ENCODE data around the gene C16orf54.
"Not testable (repeated sequence)": the region's sequence is repeated elsewhere in the genome, so short reads cannot be mapped to it uniquely, and the experiment has no call there.

The C16orf54 gene

DNA sequence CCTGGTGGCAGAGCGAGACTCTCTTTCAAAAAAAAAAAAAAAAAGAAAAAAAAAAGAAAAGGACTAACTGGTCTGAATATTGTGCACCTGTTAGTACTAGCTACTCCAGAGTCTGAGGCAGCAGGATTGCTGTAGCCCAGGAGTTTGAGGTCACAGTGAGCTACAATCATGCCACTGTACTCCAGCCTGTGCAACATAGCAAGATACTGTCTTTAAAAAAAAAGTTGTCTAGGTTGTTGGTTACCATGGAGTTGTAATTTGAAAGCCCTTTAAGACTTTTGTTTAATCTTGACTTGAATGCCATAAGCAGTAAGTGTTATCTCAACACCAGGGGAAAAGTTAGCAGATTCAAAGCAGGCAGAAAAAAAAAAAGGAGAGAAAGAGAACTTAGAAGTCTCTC, 10.9 kb upstream of the C16orf54 start:
- TF ChIP-seq, protein P1, sequence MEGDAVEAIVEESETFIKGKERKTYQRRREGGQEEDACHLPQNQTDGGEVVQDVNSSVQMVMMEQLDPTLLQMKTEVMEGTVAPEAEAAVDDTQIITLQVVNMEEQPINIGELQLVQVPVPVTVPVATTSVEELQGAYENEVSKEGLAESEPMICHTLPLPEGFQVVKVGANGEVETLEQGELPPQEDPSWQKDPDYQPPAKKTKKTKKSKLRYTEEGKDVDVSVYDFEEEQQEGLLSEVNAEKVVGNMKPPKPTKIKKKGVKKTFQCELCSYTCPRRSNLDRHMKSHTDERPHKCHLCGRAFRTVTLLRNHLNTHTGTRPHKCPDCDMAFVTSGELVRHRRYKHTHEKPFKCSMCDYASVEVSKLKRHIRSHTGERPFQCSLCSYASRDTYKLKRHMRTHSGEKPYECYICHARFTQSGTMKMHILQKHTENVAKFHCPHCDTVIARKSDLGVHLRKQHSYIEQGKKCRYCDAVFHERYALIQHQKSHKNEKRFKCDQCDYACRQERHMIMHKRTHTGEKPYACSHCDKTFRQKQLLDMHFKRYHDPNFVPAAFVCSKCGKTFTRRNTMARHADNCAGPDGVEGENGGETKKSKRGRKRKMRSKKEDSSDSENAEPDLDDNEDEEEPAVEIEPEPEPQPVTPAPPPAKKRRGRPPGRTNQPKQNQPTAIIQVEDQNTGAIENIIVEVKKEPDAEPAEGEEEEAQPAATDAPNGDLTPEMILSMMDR (IDR thresholded peaks at IDR 0.05; ENCODE audit: low read depth, low read length, missing control alignments) = no peak
- no peak for DNase-seq (ENCODE audit: low read depth)
- no peak overlapping the region for H3K4me3 ChIP-seq (ENCODE audit: low read depth, low read length)
- in situ Hi-C loops (cut with HindIII; ENCODE audit: low sequenced_read_pairs) = no loop called here

DNA sequence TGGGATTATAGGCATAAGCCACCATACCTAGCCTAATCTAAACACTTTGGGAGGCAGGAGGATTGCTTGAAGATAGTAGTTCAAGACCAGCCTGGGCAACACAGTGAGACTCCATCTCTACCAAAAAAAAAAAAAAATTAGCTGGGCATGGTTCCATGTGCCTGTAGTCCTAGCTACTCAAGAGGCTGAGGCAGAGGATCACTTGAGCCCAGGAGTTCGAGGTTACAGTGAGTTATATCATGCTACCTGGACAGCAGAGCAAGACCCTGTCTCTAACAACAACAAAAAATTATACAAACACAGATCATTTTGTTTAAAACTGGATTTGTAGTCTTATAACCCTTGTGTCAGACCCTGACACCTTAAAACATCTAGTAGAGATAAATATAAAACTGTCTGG, 7.7 kb upstream of the C16orf54 start:
- in situ Hi-C loops (cut with HindIII; ENCODE audit: low sequenced_read_pairs) = no loop called here
- no peak for DNase-seq (ENCODE audit: low read depth)
- H3K4me3 ChIP-seq (ENCODE audit: low read depth, low read length) = no peak overlapping the region
- TF ChIP-seq, protein P1 (IDR thresholded peaks at IDR 0.05; ENCODE audit: low read depth, low read length, missing control alignments) = no peak

DNA sequence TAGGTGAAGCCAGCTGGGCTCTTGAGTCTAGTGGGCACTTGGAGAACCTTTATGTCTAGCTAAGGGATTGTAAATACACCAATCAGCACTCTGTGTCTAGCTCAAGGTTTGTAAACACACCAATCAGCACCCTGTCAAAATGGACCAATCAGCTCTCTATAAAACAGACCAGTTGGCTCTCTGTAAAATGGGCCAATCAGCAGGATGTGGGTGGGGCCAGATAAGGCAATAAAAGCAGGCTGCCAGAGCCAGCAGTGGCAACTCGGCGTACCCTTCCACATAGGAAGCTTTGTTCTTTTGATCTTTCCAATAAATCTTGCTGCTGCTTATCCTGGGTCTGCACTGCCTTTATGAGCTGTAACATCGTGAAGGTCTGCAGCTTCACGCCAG, 3.0 kb upstream of the C16orf54 start:
- DNase-seq (ENCODE audit: low read depth); in situ Hi-C loops (cut with HindIII; ENCODE audit: low sequenced_read_pairs); H3K4me3 ChIP-seq (ENCODE audit: low read depth, low read length): not testable (repeated sequence)

DNA sequence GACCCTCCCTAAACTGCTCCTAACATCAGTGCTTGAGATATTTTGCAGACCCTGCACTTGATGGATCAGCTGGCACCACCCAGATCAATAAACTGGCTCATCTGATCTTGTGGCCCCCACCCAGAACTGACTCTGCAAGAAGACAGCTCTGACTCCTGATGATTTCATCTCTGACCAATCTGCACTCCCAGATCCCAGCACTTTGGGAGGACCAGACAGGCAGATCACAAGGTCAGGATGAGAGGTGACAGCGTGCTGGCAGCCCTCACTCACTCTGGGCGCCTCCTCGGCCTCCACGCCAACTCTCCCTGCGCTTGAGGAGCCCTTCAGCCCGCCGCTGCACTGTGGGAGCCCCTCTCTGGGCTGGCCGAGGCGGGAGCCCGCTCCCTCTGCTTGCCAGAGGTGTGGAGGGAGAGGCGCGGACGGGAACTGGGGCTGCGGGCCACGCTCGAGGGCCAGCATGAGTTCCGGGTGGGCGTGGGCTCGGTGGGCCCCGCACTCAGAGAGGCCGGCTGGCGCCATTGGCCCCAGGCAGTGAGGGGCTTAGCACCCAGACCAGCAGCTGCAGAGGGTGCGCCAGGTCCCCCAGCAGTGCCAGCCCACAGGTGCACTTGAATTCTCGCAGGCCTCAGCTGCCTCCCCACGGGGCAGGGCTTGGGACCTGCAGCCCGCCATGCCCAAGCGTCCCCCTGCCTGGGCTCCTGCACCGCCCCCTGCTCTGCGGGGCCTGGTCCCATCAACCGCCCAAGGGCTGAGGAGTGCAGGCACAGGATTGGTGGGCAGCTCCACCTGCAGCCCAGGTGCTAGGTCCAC, 2.4 kb upstream of the C16orf54 start:
- no peak for DNase-seq (ENCODE audit: low read depth)
- in situ Hi-C loops (cut with HindIII; ENCODE audit: low sequenced_read_pairs) = no loop called here
- no peak overlapping the region for H3K4me3 ChIP-seq (ENCODE audit: low read depth, low read length)
- TF ChIP-seq, protein P1 (IDR thresholded peaks at IDR 0.05; ENCODE audit: low read depth, low read length, missing control alignments) = no peak

DNA sequence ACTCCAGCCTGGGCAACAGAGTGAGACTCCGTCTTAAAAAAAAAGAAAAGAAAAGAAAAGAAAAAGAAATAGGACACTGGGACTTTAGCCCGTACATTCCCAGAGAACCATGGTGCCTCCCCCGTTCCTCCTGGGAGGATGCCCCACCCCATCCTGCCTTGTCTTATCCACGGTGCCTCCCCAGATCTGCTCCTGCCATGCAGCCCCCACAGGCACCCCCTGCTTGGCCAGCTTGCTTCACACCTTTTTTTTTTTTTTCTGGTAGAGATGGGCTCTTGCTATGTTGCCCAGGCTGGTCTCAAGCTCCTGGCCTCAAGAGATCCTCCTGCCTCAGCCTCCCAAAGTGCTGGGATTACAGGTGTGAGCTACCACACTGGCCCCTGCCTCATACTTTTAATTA, 728 bp upstream of the C16orf54 start:
- H3K4me3 ChIP-seq (ENCODE audit: low read depth, low read length); DNase-seq (ENCODE audit: low read depth): not testable (repeated sequence)

DNA sequence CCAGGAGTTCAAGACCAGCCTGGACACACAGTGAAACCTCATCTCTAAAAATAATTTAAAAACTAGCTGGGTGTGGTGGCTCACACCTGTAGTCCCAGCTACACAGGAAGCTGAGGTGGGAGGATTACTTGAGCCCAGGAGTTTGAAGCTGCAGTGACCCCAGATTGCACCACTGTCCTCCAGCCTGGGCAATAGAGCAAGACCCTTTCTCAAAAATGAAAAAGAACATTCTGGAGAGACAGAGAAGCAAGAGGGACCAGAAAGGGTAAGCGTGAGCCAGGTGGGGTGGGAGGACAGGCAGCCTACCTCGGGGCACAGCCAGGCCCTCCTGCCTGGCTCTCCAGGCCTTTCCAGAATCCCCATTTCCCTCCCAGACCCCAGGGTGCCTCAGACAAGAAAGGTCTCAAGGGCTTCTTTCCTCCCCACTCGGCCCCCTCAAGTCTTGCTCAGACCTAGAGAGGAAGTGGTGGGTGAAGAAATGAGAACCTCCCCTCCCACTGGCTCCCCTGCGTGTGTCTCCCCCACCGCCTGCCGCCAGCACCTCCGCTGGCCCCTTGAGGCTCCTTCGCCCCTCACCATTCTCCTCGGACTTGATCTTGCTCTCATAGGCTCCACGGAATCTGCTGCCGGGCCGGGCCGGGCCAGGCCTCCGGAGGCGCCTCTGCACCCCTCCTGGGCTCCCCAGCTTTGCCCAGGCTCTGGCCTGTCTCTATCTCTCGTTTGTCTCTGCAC, 503 bp downstream of the C16orf54 start:
- in situ Hi-C loops (cut with HindIII; ENCODE audit: low sequenced_read_pairs) = no loop called here
- TF ChIP-seq, protein P1 (IDR thresholded peaks at IDR 0.05; ENCODE audit: low read depth, low read length, missing control alignments) = no peak
- H3K4me3 ChIP-seq (ENCODE audit: low read depth, low read length) = no peak overlapping the region
- no peak for DNase-seq (ENCODE audit: low read depth)

More for the DNA sequence above, 728 bp upstream of the C16orf54 start:
- in situ Hi-C loops (cut with HindIII; ENCODE audit: low sequenced_read_pairs) = not testable (repeated sequence)

DNA sequence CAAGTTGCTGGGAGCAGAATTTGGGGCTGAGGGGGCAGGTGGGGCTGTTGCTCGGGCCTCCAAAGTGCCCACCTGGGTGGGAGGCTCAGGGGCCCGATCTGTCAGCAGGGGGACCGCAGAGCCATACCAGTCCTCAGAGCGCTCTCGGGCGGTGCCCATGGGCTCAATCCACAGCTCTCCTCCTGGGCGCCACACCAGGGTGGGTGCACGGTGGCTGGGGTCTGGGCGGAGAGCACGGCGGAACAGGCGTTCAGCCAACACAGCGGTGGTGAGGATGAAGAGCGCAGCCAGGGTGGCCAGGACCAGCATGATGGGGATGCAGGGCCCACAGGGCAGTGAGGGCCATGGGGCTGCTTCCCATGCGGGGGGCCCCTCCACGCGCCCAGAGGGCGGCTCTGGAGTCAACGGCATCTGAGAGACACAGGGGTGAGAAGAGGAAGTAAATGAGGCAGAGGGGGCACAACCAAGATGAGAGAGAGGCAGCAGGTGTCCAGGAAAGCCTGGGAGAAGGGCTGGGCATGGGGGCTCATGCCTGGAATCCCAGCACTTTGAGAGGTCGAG, 1.2 kb downstream of the C16orf54 start:
- TF ChIP-seq, protein P1 (IDR thresholded peaks at IDR 0.05; ENCODE audit: low read depth, low read length, missing control alignments) = no peak
- H3K4me3 ChIP-seq (ENCODE audit: low read depth, low read length) = no peak overlapping the region
- DNase-seq (ENCODE audit: low read depth) = no peak
- in situ Hi-C loops (cut with HindIII; ENCODE audit: low sequenced_read_pairs) = no loop called here

Data from astrocyte of the cerebellum (primary cell).